ENCODE measurements around the gene PPP1CC. TPM values are rescaled to one million over a fixed set of nuclear protein-coding genes. Genes with fewer than 3 reads are reported as not detected.

The PPP1CC gene
- total and polyA plus RNA-seq, 2 donors: 103 to 139 TPM

DNA sequence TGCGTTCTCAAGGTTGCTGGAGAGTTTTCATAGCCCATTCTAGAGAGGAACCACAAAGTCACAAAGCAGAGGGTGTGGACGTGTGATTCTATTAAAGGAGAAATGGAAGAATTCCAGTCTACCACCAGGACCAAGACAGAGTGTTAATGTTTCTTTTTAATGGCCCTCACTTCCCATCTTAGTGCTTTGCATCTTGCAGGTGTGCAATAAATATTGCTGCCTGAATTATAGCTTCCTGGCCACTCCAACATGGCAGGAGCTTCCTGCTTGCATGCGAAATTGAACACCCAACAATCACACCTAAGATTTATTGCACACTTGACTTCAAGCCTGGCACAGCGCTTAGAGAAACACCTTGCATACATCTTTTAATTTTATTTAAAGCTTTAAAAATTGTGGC lies 22.4 kb upstream of the PPP1CC start:
- H3K36me3 ChIP-seq (ENCODE audit: control insufficient read depth in 2 of 2, insufficient read depth in 2 of 2, low read length in 1 of 2): no peaks in the 10 kb centered on the region
- 62% methylated on average over 4 of the region's 4 CpGs for WGBS
- H3K4me1 ChIP-seq (ENCODE audit: control insufficient read depth in 2 of 2, insufficient read depth in 2 of 2, low read length in 2 of 2): peaks cover 0 to 2% of the 10 kb centered on the region in 2 donors
- H3K4me3 ChIP-seq (ENCODE audit: low read length in 2 of 2): no peak overlapping the region
- H3K9me3 ChIP-seq (ENCODE audit: control insufficient read depth in 2 of 2, insufficient read depth in 1 of 2, low read length in 1 of 2): peaks cover 0 to 6% of the 10 kb centered on the region in 2 donors
- no peak for DNase-seq (ENCODE audit: low read depth in 6 of 9, low spot score in 9 of 9)
- H3K27me3 ChIP-seq (ENCODE audit: control insufficient read depth in 2 of 2, insufficient read depth in 1 of 2, low read length in 1 of 2): peaks cover 0 to 2% of the 10 kb centered on the region in 2 donors
- H3K27ac ChIP-seq (ENCODE audit: low read depth in 1 of 2, low read length in 1 of 2): no peak overlapping the region

GRCh38 chr12:110763583-110763982 lies 20.9 kb upstream of the PPP1CC start:
- Histone ChIP-seq H3K9me3 (ENCODE audit: control insufficient read depth in 2 of 2, insufficient read depth in 1 of 2, low read length in 1 of 2) (peaks cover 0 to 7% of the 10 kb centered on the region in 2 donors), H3K27ac (ENCODE audit: low read depth in 1 of 2, low read length in 1 of 2) (no peak overlapping the region), H3K4me1 (ENCODE audit: control insufficient read depth in 2 of 2, insufficient read depth in 2 of 2, low read length in 2 of 2) (peaks cover 0 to 2% of the 10 kb centered on the region in 2 donors), H3K4me3 (ENCODE audit: low read length in 2 of 2) (no peak overlapping the region), H3K36me3 (ENCODE audit: control insufficient read depth in 2 of 2, insufficient read depth in 2 of 2, low read length in 1 of 2) (no peaks in the 10 kb centered on the region), H3K27me3 (ENCODE audit: control insufficient read depth in 2 of 2, insufficient read depth in 1 of 2, low read length in 1 of 2) (peaks cover 0 to 2% of the 10 kb centered on the region in 2 donors)
- 78% methylated on average over 7 of the region's 7 CpGs for WGBS
- DNase-seq (ENCODE audit: low read depth in 6 of 9, low spot score in 9 of 9): no peak

- Histone ChIP-seq H3K4me1 (ENCODE audit: control insufficient read depth in 2 of 2, insufficient read depth in 2 of 2, low read length in 2 of 2) (peaks cover 0 to 2% of the 10 kb centered on the region in 2 donors), H3K27me3 (ENCODE audit: control insufficient read depth in 2 of 2, insufficient read depth in 1 of 2, low read length in 1 of 2) (peaks cover 0 to 2% of the 10 kb centered on the region in 2 donors), H3K36me3 (ENCODE audit: control insufficient read depth in 2 of 2, insufficient read depth in 2 of 2, low read length in 1 of 2) (no peaks in the 10 kb centered on the region), H3K9me3 (ENCODE audit: control insufficient read depth in 2 of 2, insufficient read depth in 1 of 2, low read length in 1 of 2) (peaks cover 0 to 7% of the 10 kb centered on the region in 2 donors), H3K4me3 (ENCODE audit: low read length in 2 of 2) (no peak overlapping the region), H3K27ac (ENCODE audit: low read depth in 1 of 2, low read length in 1 of 2) (no peak overlapping the region)
- WGBS: 96% methylated on average over 3 of the region's 3 CpGs
- DNase-seq (ENCODE audit: low read depth in 6 of 9, low spot score in 9 of 9): no peak
These were observed 20.2 kb upstream of the PPP1CC start for GRCh38 chr12:110762891-110763290.

GRCh38 chr12:110760204-110760609 lies 17.5 kb upstream of the PPP1CC start:
- DNase-seq (ENCODE audit: low read depth in 6 of 9, low spot score in 9 of 9): no peak
- Histone ChIP-seq H3K4me1 (ENCODE audit: control insufficient read depth in 2 of 2, insufficient read depth in 2 of 2, low read length in 2 of 2) (peaks cover 0 to 2% of the 10 kb centered on the region in 2 donors), H3K4me3 (ENCODE audit: low read length in 2 of 2) (no peak overlapping the region), H3K27ac (ENCODE audit: low read depth in 1 of 2, low read length in 1 of 2) (no peak overlapping the region), H3K9me3 (ENCODE audit: control insufficient read depth in 2 of 2, insufficient read depth in 1 of 2, low read length in 1 of 2) (peaks cover 0 to 7% of the 10 kb centered on the region in 2 donors), H3K36me3 (ENCODE audit: control insufficient read depth in 2 of 2, insufficient read depth in 2 of 2, low read length in 1 of 2) (no peaks in the 10 kb centered on the region), H3K27me3 (ENCODE audit: control insufficient read depth in 2 of 2, insufficient read depth in 1 of 2, low read length in 1 of 2) (no peaks in the 10 kb centered on the region)
- WGBS: 96% methylated on average over 4 of the region's 4 CpGs

DNA sequence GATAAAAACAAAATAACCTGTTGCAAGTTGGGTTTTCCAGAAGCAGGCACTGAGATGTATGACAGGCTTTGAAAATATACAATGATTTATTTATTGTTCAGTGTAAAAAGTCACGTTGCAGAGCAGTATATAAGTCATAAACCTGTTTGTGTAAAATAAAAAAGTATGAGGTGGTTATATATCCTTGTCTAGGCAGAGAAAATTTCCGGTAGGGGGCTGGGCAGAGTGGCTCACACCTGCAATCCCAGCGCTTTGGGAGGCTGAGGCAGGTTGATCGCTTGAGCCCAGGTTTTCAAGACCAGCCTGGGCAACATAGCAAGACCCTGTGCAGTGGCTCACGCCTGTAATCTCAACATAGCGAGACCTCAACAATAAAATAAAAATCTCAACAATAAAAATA lies 16.2 kb upstream of the PPP1CC start:
- peaks cover 0 to 2% of the 10 kb centered on the region in 2 donors for H3K4me1 ChIP-seq (ENCODE audit: control insufficient read depth in 2 of 2, insufficient read depth in 2 of 2, low read length in 2 of 2)
- H3K9me3 ChIP-seq (ENCODE audit: control insufficient read depth in 2 of 2, insufficient read depth in 1 of 2, low read length in 1 of 2): peaks cover 0 to 7% of the 10 kb centered on the region in 2 donors
- 94% methylated on average over 6 of the region's 6 CpGs for WGBS
- no peaks in the 10 kb centered on the region for H3K36me3 ChIP-seq (ENCODE audit: control insufficient read depth in 2 of 2, insufficient read depth in 2 of 2, low read length in 1 of 2)
- no peak for DNase-seq (ENCODE audit: low read depth in 6 of 9, low spot score in 9 of 9)
- H3K27me3 ChIP-seq (ENCODE audit: control insufficient read depth in 2 of 2, insufficient read depth in 1 of 2, low read length in 1 of 2): no peaks in the 10 kb centered on the region
- H3K4me3 ChIP-seq (ENCODE audit: low read length in 2 of 2): no peak overlapping the region
- no peak overlapping the region for H3K27ac ChIP-seq (ENCODE audit: low read depth in 1 of 2, low read length in 1 of 2)

GRCh38 chr12:110756611-110757010 lies 13.9 kb upstream of the PPP1CC start:
- WGBS: 98% methylated on average over 1 of the region's 1 CpG
- H3K36me3 ChIP-seq (ENCODE audit: control insufficient read depth in 2 of 2, insufficient read depth in 2 of 2, low read length in 1 of 2): no peaks in the 10 kb centered on the region
- peaks cover 0 to 7% of the 10 kb centered on the region in 2 donors for H3K9me3 ChIP-seq (ENCODE audit: control insufficient read depth in 2 of 2, insufficient read depth in 1 of 2, low read length in 1 of 2)
- no peak overlapping the region for H3K4me3 ChIP-seq (ENCODE audit: low read length in 2 of 2)
- H3K27ac ChIP-seq (ENCODE audit: low read depth in 1 of 2, low read length in 1 of 2): no peak overlapping the region
- no peak for DNase-seq (ENCODE audit: low read depth in 6 of 9, low spot score in 9 of 9)
- no peaks in the 10 kb centered on the region for H3K27me3 ChIP-seq (ENCODE audit: control insufficient read depth in 2 of 2, insufficient read depth in 1 of 2, low read length in 1 of 2)
- no peaks in the 10 kb centered on the region for H3K4me1 ChIP-seq (ENCODE audit: control insufficient read depth in 2 of 2, insufficient read depth in 2 of 2, low read length in 2 of 2)

GRCh38 chr12:110754101-110754793 lies 11.6 kb upstream of the PPP1CC start:
- Histone ChIP-seq H3K9me3 (ENCODE audit: control insufficient read depth in 2 of 2, insufficient read depth in 1 of 2, low read length in 1 of 2) (no peaks in the 10 kb centered on the region), H3K4me1 (ENCODE audit: control insufficient read depth in 2 of 2, insufficient read depth in 2 of 2, low read length in 2 of 2) (no peaks in the 10 kb centered on the region), H3K4me3 (ENCODE audit: low read length in 2 of 2) (no peak overlapping the region), H3K27me3 (ENCODE audit: control insufficient read depth in 2 of 2, insufficient read depth in 1 of 2, low read length in 1 of 2) (no peaks in the 10 kb centered on the region), H3K27ac (ENCODE audit: low read depth in 1 of 2, low read length in 1 of 2) (no peak overlapping the region), H3K36me3 (ENCODE audit: control insufficient read depth in 2 of 2, insufficient read depth in 2 of 2, low read length in 1 of 2) (no peaks in the 10 kb centered on the region)
- 97% methylated on average over 3 of the region's 3 CpGs for WGBS
- DNase-seq (ENCODE audit: low read depth in 6 of 9, low spot score in 9 of 9): no peak

GRCh38 chr12:110750784-110751461 lies 8.2 kb upstream of the PPP1CC start:
- 97% methylated on average over 13 of the region's 13 CpGs for WGBS
- Histone ChIP-seq H3K27ac (ENCODE audit: low read depth in 1 of 2, low read length in 1 of 2) (no peak overlapping the region), H3K9me3 (ENCODE audit: control insufficient read depth in 2 of 2, insufficient read depth in 1 of 2, low read length in 1 of 2) (no peaks in the 10 kb centered on the region), H3K36me3 (ENCODE audit: control insufficient read depth in 2 of 2, insufficient read depth in 2 of 2, low read length in 1 of 2) (no peaks in the 10 kb centered on the region), H3K4me1 (ENCODE audit: control insufficient read depth in 2 of 2, insufficient read depth in 2 of 2, low read length in 2 of 2) (no peaks in the 10 kb centered on the region), H3K4me3 (ENCODE audit: low read length in 2 of 2) (no peak overlapping the region), H3K27me3 (ENCODE audit: control insufficient read depth in 2 of 2, insufficient read depth in 1 of 2, low read length in 1 of 2) (no peaks in the 10 kb centered on the region)
- DNase-seq (ENCODE audit: low read depth in 6 of 9, low spot score in 9 of 9): no peak

DNA sequence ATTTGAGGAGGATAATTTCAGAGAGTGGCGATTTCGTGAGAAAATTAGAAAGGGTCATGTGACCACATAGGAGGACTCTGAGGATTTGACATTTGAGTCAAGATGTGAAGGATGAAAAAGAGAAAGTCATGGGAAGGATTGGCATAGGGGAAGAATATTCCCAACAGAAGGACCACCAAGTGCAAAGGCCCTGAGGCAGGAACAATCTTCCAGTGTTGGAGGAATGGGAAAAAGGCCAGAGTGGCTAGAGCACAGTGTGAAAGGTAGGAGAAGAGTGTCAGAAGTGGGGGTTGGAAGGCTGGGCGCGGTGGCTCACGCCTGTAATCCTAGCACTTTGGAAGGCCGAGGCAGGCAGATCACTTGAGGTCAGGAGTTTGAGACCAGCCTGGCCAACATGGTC lies 3.9 kb upstream of the PPP1CC start:
- WGBS: 98% methylated on average over 6 of the region's 6 CpGs

More for the DNA sequence above, 3.9 kb upstream of the PPP1CC start:
- no peak for DNase-seq (ENCODE audit: low read depth in 6 of 9, low spot score in 9 of 9)
- Histone ChIP-seq H3K4me1 (ENCODE audit: control insufficient read depth in 2 of 2, insufficient read depth in 2 of 2, low read length in 2 of 2) (peaks cover 0 to 9% of the 10 kb centered on the region in 2 donors), H3K27ac (ENCODE audit: low read depth in 1 of 2, low read length in 1 of 2) (no peak overlapping the region), H3K9me3 (ENCODE audit: control insufficient read depth in 2 of 2, insufficient read depth in 1 of 2, low read length in 1 of 2) (no peaks in the 10 kb centered on the region), H3K27me3 (ENCODE audit: control insufficient read depth in 2 of 2, insufficient read depth in 1 of 2, low read length in 1 of 2) (no peaks in the 10 kb centered on the region), H3K4me3 (ENCODE audit: low read length in 2 of 2) (no peak overlapping the region), H3K36me3 (ENCODE audit: control insufficient read depth in 2 of 2, insufficient read depth in 2 of 2, low read length in 1 of 2) (no peaks in the 10 kb centered on the region)
